SKM-1 treated with dmso at 0.1 percent for 144 hours (cell line): ENCODE measurements around the gene SPAG4.

Experiments used
- DNase-seq: peaks from one replicate; lab custom pipeline; 2025; ENCODE audit not compliant: unreplicated experiment; lab: John Stamatoyannopoulos, UW

The SPAG4 gene

DNA sequence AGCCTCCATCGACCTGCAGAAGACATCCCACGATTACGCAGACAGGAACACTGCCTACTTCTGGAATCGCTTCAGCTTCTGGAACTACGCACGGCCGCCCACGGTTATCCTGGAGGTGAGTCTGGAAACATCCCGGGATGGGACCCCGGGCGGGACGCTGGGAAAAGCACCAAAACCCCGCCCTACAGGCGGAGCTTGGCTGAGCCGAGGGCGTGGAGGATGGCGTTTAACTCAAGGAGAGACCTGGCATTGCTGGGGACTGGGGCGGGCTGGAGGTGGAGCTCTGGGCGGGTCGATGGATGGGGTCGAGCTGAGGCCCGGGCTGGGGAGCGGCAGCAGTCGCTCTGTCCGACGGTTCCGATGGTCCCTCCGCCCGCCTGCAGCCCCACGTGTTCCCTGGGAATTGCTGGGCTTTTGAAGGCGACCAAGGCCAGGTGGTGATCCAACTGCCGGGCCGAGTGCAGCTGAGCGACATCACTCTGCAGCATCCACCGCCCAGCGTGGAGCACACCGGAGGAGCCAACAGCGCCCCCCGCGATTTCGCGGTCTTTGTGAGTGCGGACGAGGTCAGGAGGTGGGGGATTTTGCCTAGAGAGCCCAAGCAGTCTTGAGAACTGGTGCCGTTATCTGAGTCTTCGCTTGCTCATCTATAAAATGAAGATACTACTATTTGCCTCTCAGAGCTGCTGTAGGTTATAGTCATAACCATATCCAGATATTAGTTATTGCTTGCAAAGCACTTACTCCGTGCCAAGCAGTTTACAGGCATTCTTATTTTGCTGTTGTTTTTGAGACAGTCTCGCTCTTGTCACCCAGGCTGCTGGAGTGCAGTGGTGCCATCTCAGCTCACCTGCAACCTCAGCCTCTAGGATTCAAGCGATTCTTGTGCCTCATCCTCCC is 3.8 kb downstream of the SPAG4 start:
- peak; percentile 28 for DNase-seq

DNA sequence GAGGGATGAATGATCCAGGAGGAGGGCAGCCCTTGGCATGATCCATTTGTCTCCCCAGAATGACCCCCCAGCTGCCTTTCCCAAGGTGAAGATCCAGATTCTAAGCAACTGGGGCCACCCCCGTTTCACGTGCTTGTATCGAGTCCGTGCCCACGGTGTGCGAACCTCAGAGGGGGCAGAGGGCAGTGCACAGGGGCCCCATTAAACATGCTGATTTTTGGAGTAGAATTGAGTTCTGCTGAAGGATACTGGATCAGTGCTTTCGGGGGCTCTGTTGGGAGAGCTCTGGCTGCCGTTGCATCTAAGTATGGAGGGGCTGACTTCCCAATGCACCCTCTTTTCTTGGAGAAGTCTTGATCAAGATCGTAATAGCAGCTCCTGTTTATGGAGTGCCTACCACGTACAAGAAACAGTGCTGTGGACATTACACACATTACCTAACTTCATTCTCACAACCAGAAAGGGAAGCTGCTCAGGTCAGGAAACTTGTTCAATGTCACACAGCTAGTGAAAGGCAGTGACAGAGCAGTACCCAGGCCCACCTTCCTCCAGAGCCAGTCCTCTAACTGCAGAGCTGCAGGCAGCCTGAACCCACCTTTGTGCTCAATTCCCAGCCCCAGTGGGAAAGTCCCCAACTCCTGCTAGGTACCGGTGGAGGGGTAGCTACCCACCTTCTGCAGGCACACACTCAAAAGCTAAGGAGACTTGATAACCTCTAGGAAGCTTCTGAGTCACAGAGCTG is 5.4 kb downstream of the SPAG4 start:
- no peak for DNase-seq

DNA sequence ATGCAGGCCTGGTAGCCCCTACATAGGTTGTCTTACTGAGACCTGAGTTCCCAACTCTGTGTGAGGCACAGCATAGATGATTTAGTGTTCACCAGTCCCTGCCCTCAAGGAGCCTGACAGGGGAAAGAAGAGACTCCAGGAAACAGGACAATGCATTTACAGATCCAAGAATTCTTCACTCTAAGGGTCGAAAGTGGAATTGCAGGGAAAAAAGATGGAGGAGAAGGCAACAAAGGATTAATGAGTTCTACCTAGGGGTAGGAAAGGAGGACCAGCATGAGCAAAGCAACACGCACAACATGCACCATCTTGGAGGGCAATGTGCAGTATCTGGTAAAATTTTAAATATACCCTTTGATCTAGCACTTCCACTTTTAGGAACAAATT is 5.9 kb downstream of the SPAG4 start:
- no peak for DNase-seq

- no peak for DNase-seq
Observed at GRCh38 chr20:35625584-35626385, 10.2 kb downstream of the SPAG4 start.

GRCh38 chr20:35626386-35627001 is 10.9 kb downstream of the SPAG4 start:
- no peak for DNase-seq

GRCh38 chr20:35627121-35627520 is 11.5 kb downstream of the SPAG4 start:
- DNase-seq: no peak

DNA sequence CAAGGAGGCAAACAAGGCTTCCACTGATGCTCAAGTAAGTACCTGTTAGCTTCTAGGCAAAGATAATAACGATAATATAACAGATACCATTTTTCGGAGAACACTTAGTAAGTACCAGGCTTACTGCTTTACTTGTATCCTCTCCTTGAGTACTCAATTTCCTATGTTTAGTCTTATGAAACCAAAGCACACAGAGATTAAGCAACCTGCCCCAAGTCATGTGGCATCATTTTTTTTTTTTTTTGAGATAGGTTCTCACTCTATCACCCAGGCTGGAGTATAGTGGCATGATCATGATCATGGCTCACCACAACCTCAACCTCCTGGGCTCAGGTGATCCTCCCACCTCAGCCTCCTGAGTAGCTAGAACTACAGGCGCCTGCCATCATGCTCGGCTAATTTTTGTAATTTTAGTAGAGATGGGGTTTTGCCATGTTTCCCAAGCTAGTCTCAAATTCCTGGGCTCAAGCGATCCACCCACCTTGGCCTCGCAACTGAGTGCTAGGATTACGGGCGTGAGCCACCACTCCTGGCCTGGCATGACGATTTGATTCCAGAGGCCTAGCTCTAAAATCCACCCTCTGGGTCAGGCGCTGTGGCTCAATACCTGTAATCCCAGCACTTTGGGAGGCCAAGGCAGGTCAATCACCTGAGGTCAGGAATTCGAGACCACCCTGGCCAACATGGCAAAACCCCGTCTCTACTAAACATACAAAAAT is 14.0 kb downstream of the SPAG4 start:
- DNase-seq: peak; percentile 21

DNA sequence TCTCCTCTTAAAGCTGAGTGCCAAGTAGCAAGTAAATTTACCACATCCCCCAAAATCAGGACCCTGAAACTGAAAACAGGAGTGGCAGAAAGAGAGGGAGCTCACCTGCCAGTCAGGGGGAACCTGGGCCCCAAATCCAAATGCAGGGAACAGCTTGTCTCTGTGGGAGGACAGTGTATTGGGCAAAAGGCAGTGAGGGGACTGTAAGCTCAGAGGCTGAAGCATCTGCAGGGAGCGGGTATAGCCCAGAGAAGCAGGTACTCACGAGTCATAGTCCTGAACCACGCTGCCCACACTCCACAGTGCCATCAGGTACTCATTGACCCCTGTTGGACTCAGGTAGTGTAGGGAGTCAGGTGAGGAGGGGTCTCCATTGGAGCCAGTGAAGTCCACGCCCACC is 15.0 kb downstream of the SPAG4 start:
- DNase-seq: no peak

- DNase-seq: no peak
Observed at GRCh38 chr20:35632539-35633115, 17.0 kb downstream of the SPAG4 start.

- DNase-seq: no peak
Observed at GRCh38 chr20:35635652-35636051, 20.0 kb downstream of the SPAG4 start.

GRCh38 chr20:35636095-35636494 is 20.5 kb downstream of the SPAG4 start:
- no peak for DNase-seq

- no peak for DNase-seq
Observed at GRCh38 chr20:35637276-35637675, 21.6 kb downstream of the SPAG4 start.

GRCh38 chr20:35638751-35639150 is 23.1 kb downstream of the SPAG4 start:
- no peak for DNase-seq

DNA sequence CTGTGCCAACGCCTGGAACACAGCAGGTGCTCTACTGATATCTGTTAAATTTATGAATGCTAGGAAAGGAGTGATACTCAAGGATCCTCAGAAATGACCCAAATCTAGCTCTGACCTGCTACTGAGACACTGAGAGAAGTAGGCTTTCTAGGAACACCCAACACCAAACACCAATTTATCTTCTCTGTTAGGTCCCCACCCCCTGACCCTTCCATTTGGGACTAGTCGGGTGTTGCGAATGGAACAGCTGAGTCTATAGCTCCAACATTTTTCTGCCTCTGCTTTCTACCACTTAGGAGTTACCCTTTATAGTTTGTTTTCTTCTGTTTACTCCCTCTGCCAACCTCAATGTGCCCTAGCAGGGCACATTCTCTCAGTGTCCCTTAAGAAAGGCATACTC is 25.1 kb downstream of the SPAG4 start:
- DNase-seq: no peak

GRCh38 chr20:35641743-35642142 is 26.1 kb downstream of the SPAG4 start:
- DNase-seq: no peak

GRCh38 chr20:35643045-35643444 is 27.4 kb downstream of the SPAG4 start:
- no peak for DNase-seq

- DNase-seq: no peak
Observed at GRCh38 chr20:35644806-35645205, 29.2 kb downstream of the SPAG4 start.

GRCh38 chr20:35648836-35649235 is 33.2 kb downstream of the SPAG4 start:
- DNase-seq: no peak

DNA sequence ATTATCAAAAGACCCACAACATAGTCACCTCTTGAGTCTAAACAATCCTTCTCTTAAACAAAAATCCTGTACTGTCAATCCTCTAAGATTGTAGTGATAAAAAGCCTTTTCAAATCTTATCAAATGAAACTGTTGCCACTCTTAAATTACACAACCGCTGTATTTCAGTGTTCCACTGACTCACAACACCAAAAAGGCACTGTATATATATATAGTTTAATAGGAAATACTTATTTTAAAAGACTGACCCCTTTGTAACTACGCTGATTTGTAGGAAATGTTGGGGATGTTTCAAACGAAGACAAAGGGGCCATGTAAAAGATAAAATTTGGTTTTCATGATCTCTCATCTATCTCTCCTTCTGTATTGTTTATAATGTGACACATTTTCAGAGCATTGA is 35.0 kb downstream of the SPAG4 start:
- DNase-seq: no peak

- no peak for DNase-seq
Observed at GRCh38 chr20:35651958-35652357, 36.3 kb downstream of the SPAG4 start.
